ENCODE results near the gene ENOPH1.

The ENOPH1 gene

DNA sequence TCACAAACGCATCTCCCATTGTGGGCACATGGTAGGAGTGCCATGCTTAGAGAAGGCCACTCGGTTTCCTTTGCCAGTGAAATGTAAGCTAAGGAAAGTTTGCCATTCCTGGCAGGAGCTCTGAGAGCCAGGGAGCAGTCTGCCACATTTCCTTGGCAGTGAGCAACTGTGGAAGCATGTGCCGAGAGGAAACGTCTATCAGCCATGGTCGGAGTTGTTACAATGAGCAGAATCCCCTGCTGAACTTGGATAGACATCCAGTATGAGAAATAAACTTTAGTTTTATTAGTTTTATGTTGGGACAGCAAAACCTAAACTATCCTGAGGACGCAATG is 51.1 kb downstream of the ENOPH1 start:
- DNase-seq (ENCODE audit: low read depth in 1 of 2, low spot score in 1 of 2): no peak
- H3K4me3 ChIP-seq (replicated peaks; ENCODE audit: insufficient read depth, low read length): no peak overlapping the region
- TF ChIP-seq SPI1 (IDR thresholded peaks at IDR 0.05; ENCODE audit: borderline replicate concordance, low read depth) (no peak), GABPA (IDR thresholded peaks at IDR 0.05; ENCODE audit: low read depth) (no peak), POLR2AphosphoS5 (IDR thresholded peaks at IDR 0.05; ENCODE audit: low read depth) (no peak)
- TF ChIP-seq, protein P1, sequence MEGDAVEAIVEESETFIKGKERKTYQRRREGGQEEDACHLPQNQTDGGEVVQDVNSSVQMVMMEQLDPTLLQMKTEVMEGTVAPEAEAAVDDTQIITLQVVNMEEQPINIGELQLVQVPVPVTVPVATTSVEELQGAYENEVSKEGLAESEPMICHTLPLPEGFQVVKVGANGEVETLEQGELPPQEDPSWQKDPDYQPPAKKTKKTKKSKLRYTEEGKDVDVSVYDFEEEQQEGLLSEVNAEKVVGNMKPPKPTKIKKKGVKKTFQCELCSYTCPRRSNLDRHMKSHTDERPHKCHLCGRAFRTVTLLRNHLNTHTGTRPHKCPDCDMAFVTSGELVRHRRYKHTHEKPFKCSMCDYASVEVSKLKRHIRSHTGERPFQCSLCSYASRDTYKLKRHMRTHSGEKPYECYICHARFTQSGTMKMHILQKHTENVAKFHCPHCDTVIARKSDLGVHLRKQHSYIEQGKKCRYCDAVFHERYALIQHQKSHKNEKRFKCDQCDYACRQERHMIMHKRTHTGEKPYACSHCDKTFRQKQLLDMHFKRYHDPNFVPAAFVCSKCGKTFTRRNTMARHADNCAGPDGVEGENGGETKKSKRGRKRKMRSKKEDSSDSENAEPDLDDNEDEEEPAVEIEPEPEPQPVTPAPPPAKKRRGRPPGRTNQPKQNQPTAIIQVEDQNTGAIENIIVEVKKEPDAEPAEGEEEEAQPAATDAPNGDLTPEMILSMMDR (IDR thresholded peaks at IDR 0.05; ENCODE audit: insufficient read depth, low read length): no peak
- TF ChIP-seq, protein P2, sequence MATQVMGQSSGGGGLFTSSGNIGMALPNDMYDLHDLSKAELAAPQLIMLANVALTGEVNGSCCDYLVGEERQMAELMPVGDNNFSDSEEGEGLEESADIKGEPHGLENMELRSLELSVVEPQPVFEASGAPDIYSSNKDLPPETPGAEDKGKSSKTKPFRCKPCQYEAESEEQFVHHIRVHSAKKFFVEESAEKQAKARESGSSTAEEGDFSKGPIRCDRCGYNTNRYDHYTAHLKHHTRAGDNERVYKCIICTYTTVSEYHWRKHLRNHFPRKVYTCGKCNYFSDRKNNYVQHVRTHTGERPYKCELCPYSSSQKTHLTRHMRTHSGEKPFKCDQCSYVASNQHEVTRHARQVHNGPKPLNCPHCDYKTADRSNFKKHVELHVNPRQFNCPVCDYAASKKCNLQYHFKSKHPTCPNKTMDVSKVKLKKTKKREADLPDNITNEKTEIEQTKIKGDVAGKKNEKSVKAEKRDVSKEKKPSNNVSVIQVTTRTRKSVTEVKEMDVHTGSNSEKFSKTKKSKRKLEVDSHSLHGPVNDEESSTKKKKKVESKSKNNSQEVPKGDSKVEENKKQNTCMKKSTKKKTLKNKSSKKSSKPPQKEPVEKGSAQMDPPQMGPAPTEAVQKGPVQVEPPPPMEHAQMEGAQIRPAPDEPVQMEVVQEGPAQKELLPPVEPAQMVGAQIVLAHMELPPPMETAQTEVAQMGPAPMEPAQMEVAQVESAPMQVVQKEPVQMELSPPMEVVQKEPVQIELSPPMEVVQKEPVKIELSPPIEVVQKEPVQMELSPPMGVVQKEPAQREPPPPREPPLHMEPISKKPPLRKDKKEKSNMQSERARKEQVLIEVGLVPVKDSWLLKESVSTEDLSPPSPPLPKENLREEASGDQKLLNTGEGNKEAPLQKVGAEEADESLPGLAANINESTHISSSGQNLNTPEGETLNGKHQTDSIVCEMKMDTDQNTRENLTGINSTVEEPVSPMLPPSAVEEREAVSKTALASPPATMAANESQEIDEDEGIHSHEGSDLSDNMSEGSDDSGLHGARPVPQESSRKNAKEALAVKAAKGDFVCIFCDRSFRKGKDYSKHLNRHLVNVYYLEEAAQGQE (IDR thresholded peaks at IDR 0.05; ENCODE audit: insufficient replicate concordance, low read depth): no peak

GRCh38 chr4:82482387-82482786 is 52.0 kb downstream of the ENOPH1 start:
- DNase-seq (ENCODE audit: low read depth in 1 of 2, low spot score in 1 of 2): no peak
- TF ChIP-seq SPI1 (IDR thresholded peaks at IDR 0.05; ENCODE audit: borderline replicate concordance, low read depth) (no peak), POLR2AphosphoS5 (IDR thresholded peaks at IDR 0.05; ENCODE audit: low read depth) (no peak)
- TF ChIP-seq, protein P1 (IDR thresholded peaks at IDR 0.05; ENCODE audit: insufficient read depth, low read length): no peak
- TF ChIP-seq, protein P2 (IDR thresholded peaks at IDR 0.05; ENCODE audit: insufficient replicate concordance, low read depth): no peak
- H3K27ac ChIP-seq (replicated peaks): no peak overlapping the region
- no peaks in the 10 kb centered on the region for H3K27me3 ChIP-seq (ENCODE audit: insufficient read depth, poor library complexity, severe bottlenecking)
- H3K4me3 ChIP-seq (replicated peaks; ENCODE audit: insufficient read depth, low read length): no peak overlapping the region

More for the DNA sequence above, 51.1 kb downstream of the ENOPH1 start:
- Histone ChIP-seq H3K27ac (replicated peaks) (no peak overlapping the region), H3K27me3 (ENCODE audit: insufficient read depth, poor library complexity, severe bottlenecking) (no peaks in the 10 kb centered on the region)

GRCh38 chr4:82484996-82485783 is 54.8 kb downstream of the ENOPH1 start:
- Histone ChIP-seq H3K27ac (replicated peaks) (no peak overlapping the region), H3K4me3 (replicated peaks; ENCODE audit: insufficient read depth, low read length) (no peak overlapping the region), H3K27me3 (ENCODE audit: insufficient read depth, poor library complexity, severe bottlenecking) (no peaks in the 10 kb centered on the region)
- no peak for TF ChIP-seq POLR2AphosphoS5 (IDR thresholded peaks at IDR 0.05; ENCODE audit: low read depth)
- no peak for DNase-seq (ENCODE audit: low read depth in 1 of 2, low spot score in 1 of 2)

GRCh38 chr4:82489076-82489475 is 58.7 kb downstream of the ENOPH1 start:
- TF ChIP-seq, protein P1 (IDR thresholded peaks at IDR 0.05; ENCODE audit: insufficient read depth, low read length): no peak
- no peak for TF ChIP-seq POLR2AphosphoS5 (IDR thresholded peaks at IDR 0.05; ENCODE audit: low read depth)
- no peak for TF ChIP-seq SPI1 (IDR thresholded peaks at IDR 0.05; ENCODE audit: borderline replicate concordance, low read depth)
- TF ChIP-seq, protein P2 (IDR thresholded peaks at IDR 0.05; ENCODE audit: insufficient replicate concordance, low read depth): no peak
- TF ChIP-seq GABPA (IDR thresholded peaks at IDR 0.05; ENCODE audit: low read depth): no peak
- DNase-seq (ENCODE audit: low read depth in 1 of 2, low spot score in 1 of 2): no peak
- Histone ChIP-seq H3K4me3 (replicated peaks; ENCODE audit: insufficient read depth, low read length) (no peak overlapping the region), H3K27ac (replicated peaks) (no peak overlapping the region), H3K27me3 (ENCODE audit: insufficient read depth, poor library complexity, severe bottlenecking) (no peaks in the 10 kb centered on the region)

Measured in HL-60 (cell line).